Measurements from ENCODE around the gene GJD3. TPM values are rescaled to one million over a fixed set of nuclear protein-coding genes. Genes with fewer than 3 reads are reported as not detected.

Gene GJD3
- total and polyA plus RNA-seq, 9 of the 15 experiments (the other 6 are each of a cell fraction or from before 2014, with no cell fraction given), result 0.17 to 0.38 TPM; not detected in 7

DNA sequence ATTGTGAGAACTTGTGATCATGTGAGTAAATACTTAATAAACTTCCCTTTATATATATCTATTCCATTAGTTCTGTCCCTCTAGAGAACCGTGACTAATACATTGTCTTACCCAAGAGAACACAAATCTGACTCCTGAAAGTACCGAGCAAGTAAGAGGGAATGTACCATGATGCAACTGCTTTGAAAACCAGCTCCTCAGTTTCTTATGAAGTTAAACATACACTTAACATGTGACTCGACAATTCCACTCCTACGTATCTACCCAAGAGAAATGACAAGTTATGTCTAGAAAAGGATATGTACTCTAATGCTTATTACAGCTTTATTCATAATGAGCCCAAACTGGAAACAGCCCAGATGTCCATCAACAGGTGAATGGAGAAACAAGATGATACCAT lies 8.8 kb upstream of the GJD3 start (continued):
- TF ChIP-seq, protein P1, sequence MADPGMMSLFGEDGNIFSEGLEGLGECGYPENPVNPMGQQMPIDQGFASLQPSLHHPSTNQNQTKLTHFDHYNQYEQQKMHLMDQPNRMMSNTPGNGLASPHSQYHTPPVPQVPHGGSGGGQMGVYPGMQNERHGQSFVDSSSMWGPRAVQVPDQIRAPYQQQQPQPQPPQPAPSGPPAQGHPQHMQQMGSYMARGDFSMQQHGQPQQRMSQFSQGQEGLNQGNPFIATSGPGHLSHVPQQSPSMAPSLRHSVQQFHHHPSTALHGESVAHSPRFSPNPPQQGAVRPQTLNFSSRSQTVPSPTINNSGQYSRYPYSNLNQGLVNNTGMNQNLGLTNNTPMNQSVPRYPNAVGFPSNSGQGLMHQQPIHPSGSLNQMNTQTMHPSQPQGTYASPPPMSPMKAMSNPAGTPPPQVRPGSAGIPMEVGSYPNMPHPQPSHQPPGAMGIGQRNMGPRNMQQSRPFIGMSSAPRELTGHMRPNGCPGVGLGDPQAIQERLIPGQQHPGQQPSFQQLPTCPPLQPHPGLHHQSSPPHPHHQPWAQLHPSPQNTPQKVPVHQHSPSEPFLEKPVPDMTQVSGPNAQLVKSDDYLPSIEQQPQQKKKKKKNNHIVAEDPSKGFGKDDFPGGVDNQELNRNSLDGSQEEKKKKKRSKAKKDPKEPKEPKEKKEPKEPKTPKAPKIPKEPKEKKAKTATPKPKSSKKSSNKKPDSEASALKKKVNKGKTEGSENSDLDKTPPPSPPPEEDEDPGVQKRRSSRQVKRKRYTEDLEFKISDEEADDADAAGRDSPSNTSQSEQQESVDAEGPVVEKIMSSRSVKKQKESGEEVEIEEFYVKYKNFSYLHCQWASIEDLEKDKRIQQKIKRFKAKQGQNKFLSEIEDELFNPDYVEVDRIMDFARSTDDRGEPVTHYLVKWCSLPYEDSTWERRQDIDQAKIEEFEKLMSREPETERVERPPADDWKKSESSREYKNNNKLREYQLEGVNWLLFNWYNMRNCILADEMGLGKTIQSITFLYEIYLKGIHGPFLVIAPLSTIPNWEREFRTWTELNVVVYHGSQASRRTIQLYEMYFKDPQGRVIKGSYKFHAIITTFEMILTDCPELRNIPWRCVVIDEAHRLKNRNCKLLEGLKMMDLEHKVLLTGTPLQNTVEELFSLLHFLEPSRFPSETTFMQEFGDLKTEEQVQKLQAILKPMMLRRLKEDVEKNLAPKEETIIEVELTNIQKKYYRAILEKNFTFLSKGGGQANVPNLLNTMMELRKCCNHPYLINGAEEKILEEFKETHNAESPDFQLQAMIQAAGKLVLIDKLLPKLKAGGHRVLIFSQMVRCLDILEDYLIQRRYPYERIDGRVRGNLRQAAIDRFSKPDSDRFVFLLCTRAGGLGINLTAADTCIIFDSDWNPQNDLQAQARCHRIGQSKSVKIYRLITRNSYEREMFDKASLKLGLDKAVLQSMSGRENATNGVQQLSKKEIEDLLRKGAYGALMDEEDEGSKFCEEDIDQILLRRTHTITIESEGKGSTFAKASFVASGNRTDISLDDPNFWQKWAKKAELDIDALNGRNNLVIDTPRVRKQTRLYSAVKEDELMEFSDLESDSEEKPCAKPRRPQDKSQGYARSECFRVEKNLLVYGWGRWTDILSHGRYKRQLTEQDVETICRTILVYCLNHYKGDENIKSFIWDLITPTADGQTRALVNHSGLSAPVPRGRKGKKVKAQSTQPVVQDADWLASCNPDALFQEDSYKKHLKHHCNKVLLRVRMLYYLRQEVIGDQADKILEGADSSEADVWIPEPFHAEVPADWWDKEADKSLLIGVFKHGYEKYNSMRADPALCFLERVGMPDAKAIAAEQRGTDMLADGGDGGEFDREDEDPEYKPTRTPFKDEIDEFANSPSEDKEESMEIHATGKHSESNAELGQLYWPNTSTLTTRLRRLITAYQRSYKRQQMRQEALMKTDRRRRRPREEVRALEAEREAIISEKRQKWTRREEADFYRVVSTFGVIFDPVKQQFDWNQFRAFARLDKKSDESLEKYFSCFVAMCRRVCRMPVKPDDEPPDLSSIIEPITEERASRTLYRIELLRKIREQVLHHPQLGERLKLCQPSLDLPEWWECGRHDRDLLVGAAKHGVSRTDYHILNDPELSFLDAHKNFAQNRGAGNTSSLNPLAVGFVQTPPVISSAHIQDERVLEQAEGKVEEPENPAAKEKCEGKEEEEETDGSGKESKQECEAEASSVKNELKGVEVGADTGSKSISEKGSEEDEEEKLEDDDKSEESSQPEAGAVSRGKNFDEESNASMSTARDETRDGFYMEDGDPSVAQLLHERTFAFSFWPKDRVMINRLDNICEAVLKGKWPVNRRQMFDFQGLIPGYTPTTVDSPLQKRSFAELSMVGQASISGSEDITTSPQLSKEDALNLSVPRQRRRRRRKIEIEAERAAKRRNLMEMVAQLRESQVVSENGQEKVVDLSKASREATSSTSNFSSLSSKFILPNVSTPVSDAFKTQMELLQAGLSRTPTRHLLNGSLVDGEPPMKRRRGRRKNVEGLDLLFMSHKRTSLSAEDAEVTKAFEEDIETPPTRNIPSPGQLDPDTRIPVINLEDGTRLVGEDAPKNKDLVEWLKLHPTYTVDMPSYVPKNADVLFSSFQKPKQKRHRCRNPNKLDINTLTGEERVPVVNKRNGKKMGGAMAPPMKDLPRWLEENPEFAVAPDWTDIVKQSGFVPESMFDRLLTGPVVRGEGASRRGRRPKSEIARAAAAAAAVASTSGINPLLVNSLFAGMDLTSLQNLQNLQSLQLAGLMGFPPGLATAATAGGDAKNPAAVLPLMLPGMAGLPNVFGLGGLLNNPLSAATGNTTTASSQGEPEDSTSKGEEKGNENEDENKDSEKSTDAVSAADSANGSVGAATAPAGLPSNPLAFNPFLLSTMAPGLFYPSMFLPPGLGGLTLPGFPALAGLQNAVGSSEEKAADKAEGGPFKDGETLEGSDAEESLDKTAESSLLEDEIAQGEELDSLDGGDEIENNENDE (IDR thresholded peaks at IDR 0.05; ENCODE audit: low read depth, low read length), result no peak
- no peak for TF ChIP-seq CEBPG (CRISPR knock-in tag; IDR thresholded peaks at IDR 0.05)
- TF ChIP-seq CEBPG (tag; conservative IDR thresholded peaks at IDR 0.05 in 1 of 2, IDR thresholded peaks at IDR 0.05 in 1 of 2), result peak in 1 of 2 experiments; percentile 64; a peak in 2 of 4 replicates

Data from K562 (cell line).